Karpas-422 (cell line): ENCODE measurements around the gene PCSK6. TPM values are rescaled to one million over a fixed set of nuclear protein-coding genes. Genes with fewer than 3 reads are reported as not detected.

Experiments used
- DNase-seq: peaks from one replicate; pipeline ENCODE4 v3.0.0-alpha.2; 2015
- H2AFZ ChIP-seq: fragments of 200-600 bp; sonication (generic); 2 replicates; pipeline ENCODE4 v1.6.1; 2014; ENCODE audit warnings: antibody characterized with exemption, low read length, mixed read lengths
- H3K27ac ChIP-seq: fragments of 200-600 bp; sonication (generic); 2 replicates; pipeline ENCODE4 v1.5.1; 2014; ENCODE audit warnings: mild to moderate bottlenecking, low read length, moderate library complexity
- H3K27me3 ChIP-seq: fragments of 200-600 bp; sonication (generic); 2 replicates; pipeline ENCODE4 v1.6.1; 2014; ENCODE audit warnings: low read length, mixed read lengths
- H3K36me3 ChIP-seq: fragments of 200-600 bp; sonication (generic); 2 replicates; pipeline ENCODE4 v1.6.1; 2014; ENCODE audit warnings: low read length, mixed read lengths; ENCODE audit not compliant: insufficient read depth
- H3K4me1 ChIP-seq: fragments of 200-600 bp; sonication (generic); 2 replicates; pipeline ENCODE4 v1.6.1; 2014; ENCODE audit warnings: mild to moderate bottlenecking, low read length, mixed read lengths
- H3K4me2 ChIP-seq: fragments of 200-600 bp; sonication (generic); 2 replicates; pipeline ENCODE4 v1.6.1; 2014; ENCODE audit warnings: low read length, low read depth, mild to moderate bottlenecking; ENCODE audit not compliant: poor library complexity, severe bottlenecking
- H3K4me3 ChIP-seq: fragments of 200-600 bp; sonication (generic); 2 replicates; pipeline ENCODE4 v1.5.1; 2014; ENCODE audit warnings: mild to moderate bottlenecking, antibody characterized with exemption, low read length, mixed read lengths
- H3K79me2 ChIP-seq: fragments of 200-600 bp; sonication (generic); 2 replicates; pipeline ENCODE4 v1.6.1; 2014; ENCODE audit warnings: mild to moderate bottlenecking, low read length, mixed read lengths
- H3K9ac ChIP-seq: fragments of 200-600 bp; sonication (generic); 2 replicates; pipeline ENCODE4 v1.6.0; 2014; ENCODE audit warnings: low read length
- H3K9me2 ChIP-seq: fragments of 200-600 bp; sonication (generic), shearing (Covaris generic); replicated peaks from 2 replicates; pipeline ENCODE4 v1.6.0; 2014; ENCODE audit warnings: mild to moderate bottlenecking, low read length, moderate library complexity; ENCODE audit not compliant: insufficient read depth
- H3K9me3 ChIP-seq: fragments of 300-700, 200-600 bp; sonication (generic); 2 replicates; pipeline ENCODE4 v1.6.1; 2014; ENCODE audit warnings: low read length, mixed read lengths
- H4K20me1 ChIP-seq: fragments of 200-600 bp; sonication (generic); 2 replicates; pipeline ENCODE4 v1.6.1; 2014; ENCODE audit warnings: mild to moderate bottlenecking, antibody characterized with exemption, low read length, low read depth; ENCODE audit not compliant: insufficient read depth
- total RNA-seq: library from RNA; depleted of rRNA; stranded (reverse); fragments of >200 nt; shearing (Covaris generic); gene quantifications from 2 replicates; pipeline ENCODE4 v1.2.3, GENCODE V29; 2014; ENCODE audit warnings: low replicate concordance

PCSK6 gene
- total RNA-seq, 1 experiment from 2014 or later: 0.19 TPM

DNA sequence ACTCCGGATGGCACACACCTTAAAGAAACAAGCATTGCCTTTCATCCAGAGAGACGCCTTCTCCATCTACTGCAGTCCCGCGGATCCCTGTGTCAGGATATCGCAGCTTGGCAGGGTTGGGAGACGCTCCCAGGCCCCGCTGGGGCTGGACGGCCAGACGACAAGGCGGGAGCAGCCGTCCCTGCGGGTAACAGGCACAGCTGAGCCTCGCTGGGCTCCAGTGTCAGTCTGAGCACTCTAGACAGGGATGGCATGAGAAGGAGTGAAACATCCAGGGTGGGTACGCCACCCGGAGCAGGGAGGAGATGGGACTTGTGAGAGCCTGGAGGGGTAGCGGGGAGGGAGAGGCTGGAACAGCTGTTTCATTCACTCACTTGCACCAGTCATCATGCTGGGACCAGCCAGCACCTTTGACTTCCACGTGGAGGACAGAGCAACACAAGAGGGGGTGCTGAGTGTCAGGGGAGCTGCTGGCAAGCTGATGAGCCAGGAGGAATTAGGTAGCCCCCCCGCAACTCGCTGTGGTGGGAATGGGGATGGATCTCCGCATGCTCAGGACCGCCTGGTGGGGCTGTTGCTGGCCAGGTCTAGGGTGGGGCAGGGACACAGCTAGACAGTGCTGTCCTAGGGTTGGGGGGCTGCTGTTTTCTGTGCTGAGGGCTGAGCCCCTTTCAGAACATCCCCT, 162.9 kb downstream of the PCSK6 start:
- Histone ChIP-seq H3K4me2 (no peak overlapping the region), H3K4me3 (no peak overlapping the region), H3K9me3 (no peaks in the 10 kb centered on the region), H3K79me2 (no peaks in the 10 kb centered on the region), H3K27ac (no peak overlapping the region), H3K27me3 (no peaks in the 10 kb centered on the region), H3K4me1 (no peaks in the 10 kb centered on the region), H3K9ac (no peak overlapping the region), H3K36me3 (no peaks in the 10 kb centered on the region), H3K9me2 (no peaks in the 10 kb centered on the region), H2AFZ (no peak overlapping the region), H4K20me1 (no peaks in the 10 kb centered on the region)
- no peak for DNase-seq

DNA sequence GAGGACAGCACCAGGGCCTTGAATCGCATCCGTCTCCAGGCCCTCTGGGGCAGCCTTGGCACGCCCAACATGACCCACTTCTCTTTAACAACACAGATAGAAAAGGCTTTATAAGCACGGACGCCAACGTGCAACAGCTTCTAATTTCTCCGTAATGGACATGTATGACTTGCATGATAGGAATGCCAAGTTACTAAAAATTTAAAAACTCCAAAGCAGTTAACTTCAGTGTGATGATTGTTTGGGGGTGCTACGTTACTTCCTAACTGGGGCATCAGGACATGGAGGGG, 163.5 kb downstream of the PCSK6 start:
- no peak for DNase-seq
- H3K27me3 ChIP-seq: no peaks in the 10 kb centered on the region
- no peak overlapping the region for H2AFZ ChIP-seq

DNA sequence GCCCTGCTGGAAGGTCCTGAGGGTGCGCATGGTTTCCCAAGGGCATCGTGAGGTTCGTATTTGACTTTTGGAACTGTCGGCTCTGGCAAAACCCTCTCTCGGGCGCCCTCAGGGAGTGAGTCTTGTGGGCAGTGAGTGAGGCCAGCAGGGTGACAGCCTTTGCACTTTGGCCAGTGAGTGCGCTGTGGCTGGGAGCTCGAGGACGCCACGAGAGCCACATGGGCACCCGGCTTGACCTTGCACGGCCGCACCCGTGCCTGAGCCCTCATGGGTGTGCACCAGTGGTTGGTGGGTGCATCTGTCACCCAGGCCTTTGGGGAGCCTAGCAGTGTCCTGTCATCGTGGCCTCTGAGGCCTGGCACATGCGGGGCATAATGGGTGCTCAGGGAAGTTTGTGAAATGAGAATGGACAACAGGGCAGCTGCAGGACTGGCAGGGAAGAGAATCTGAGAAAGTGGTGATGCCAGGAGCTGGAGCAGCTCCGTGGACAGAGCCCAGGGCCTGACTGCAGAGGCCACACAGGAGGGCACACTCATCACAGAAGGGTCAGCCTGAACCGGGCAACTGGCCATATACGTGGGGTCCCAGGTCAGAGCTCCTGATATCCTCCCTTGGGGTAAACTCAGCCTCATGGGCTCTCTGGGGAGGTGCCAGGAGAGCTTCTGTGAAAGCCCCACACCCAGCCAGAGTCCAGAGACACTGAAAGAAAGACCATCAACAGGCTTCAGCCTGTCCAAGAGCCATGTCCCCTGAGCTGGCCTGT, 164.1 kb downstream of the PCSK6 start:
- H2AFZ ChIP-seq: no peak overlapping the region
- H3K27ac ChIP-seq: no peak overlapping the region
- DNase-seq: no peak
- no peak overlapping the region for H3K4me2 ChIP-seq
- no peak overlapping the region for H3K4me3 ChIP-seq
- H3K36me3 ChIP-seq: no peaks in the 10 kb centered on the region
- no peaks in the 10 kb centered on the region for H3K4me1 ChIP-seq
- H3K9me3 ChIP-seq: no peaks in the 10 kb centered on the region
- no peaks in the 10 kb centered on the region for H3K9me2 ChIP-seq
- no peaks in the 10 kb centered on the region for H4K20me1 ChIP-seq
- no peaks in the 10 kb centered on the region for H3K79me2 ChIP-seq
- no peak overlapping the region for H3K9ac ChIP-seq
- H3K27me3 ChIP-seq: no peaks in the 10 kb centered on the region

More for the DNA sequence above, 163.5 kb downstream of the PCSK6 start:
- Histone ChIP-seq H3K36me3 (no peaks in the 10 kb centered on the region), H3K27ac (no peak overlapping the region), H3K9me2 (no peaks in the 10 kb centered on the region), H3K79me2 (no peaks in the 10 kb centered on the region), H3K4me3 (no peak overlapping the region), H3K9ac (no peak overlapping the region), H3K4me2 (no peak overlapping the region), H3K4me1 (no peaks in the 10 kb centered on the region), H3K9me3 (no peaks in the 10 kb centered on the region), H4K20me1 (no peaks in the 10 kb centered on the region)

DNA sequence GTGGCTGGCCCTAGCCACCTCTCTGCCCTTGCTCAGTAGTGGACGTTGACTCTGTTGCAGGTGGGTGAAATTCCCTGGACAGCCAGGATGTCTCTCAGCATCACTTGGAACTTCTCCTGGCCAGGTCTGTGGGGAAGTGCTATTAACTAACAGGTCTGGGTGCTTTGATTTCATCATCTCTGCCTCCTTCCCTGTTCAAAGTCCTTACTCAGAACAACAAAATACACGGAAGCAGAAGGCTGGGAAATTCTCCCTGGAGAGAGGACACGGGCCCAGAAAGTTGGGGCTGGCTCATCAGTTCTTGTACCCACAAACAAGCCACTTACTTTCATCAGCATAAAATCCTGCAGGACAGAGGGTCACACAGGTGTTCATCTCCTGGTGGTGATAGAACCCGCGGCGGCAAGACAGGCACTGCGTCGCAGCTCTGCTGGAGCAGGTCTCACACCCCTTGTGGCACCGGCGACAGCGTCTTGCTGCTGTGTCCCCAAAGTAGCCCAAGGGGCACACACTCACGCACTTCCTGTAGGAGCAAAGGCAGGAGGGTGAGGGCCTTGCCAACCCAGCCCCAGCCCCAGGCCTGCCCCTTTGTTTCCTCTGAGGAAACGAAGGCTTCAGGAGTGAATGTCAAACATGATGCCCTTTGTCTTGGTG, 164.9 kb downstream of the PCSK6 start:
- Histone ChIP-seq H3K4me3 (no peak overlapping the region), H3K36me3 (no peaks in the 10 kb centered on the region), H3K9me2 (no peaks in the 10 kb centered on the region), H3K9ac (no peak overlapping the region), H3K79me2 (no peaks in the 10 kb centered on the region), H4K20me1 (no peaks in the 10 kb centered on the region), H3K9me3 (no peaks in the 10 kb centered on the region), H3K27me3 (no peaks in the 10 kb centered on the region), H3K4me1 (no peaks in the 10 kb centered on the region), H3K4me2 (no peak overlapping the region), H2AFZ (no peak overlapping the region), H3K27ac (no peak overlapping the region)
- DNase-seq: no peak

DNA sequence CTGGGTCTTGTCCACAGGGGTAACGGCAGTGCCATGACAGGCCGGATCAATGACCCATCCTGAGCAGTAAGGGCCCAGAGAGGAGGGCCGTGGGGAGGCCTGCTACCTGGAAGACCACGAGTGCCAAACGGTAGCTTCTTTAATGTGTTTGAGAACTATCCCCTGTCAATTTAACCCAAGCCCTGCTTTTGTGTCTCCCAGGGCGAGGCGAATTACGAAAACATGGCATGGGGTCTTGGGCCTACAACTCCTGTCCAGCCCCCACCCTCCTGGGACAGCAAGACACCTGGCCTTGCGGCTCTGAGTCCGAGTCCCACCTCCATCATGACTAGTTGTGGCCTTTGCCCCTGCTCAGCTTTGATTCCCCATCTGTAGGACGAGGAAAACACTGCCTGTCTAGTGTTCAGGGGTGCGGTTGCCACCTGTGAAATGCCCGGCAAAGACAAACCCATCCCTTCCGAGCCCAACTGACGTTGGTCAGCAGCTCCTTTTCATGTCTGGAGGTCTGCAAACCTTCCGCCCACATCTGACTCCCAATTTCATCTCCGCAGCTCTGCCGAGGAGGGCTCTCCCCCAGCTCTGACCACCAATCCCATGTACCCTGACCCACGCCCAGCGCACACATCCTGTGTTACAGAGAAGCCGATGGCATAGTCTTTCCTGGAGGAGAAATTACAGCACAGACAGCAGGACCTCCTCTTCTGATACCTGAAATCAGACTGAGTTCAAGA, 165.5 kb downstream of the PCSK6 start:
- Histone ChIP-seq H3K27me3 (no peaks in the 10 kb centered on the region), H3K9me2 (no peaks in the 10 kb centered on the region), H2AFZ (no peak overlapping the region), H3K79me2 (no peaks in the 10 kb centered on the region), H3K36me3 (no peaks in the 10 kb centered on the region), H3K4me1 (no peaks in the 10 kb centered on the region), H3K9ac (no peak overlapping the region), H4K20me1 (no peaks in the 10 kb centered on the region), H3K9me3 (no peaks in the 10 kb centered on the region), H3K4me3 (no peak overlapping the region), H3K4me2 (no peak overlapping the region), H3K27ac (no peak overlapping the region)
- DNase-seq: no peak

DNA sequence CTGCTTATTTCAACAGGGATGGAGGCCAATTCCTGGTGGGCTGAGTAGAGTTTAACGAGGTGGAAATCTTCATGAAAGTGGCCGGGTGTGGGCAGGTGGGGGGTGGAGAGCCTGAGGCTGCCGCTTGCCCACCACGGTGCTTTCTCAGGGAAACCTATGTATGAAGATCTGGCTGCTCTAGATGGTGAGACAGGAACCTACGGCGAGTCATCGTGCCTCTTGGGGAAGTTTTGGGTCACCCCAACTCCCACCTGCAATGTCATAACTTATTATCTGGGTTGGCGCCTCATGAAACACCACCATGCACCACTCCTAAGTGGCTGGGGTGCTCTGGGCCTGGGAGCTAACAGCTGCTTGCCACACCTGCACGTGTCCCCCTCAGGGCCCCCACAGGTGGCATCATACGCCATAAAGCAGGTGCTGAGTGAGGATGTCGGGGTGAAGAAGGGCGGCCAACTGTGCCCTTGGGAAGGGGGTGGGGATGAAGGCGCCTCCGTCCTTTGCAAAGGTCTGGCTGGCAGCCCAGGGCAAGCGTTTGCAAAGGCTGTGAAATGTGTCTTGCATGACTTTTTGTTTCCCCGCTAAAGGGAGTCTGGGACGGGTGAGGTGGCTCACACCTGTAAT, 166.5 kb downstream of the PCSK6 start:
- Histone ChIP-seq H3K9me2 (no peaks in the 10 kb centered on the region), H3K4me2 (no peak overlapping the region), H3K27me3 (no peaks in the 10 kb centered on the region), H3K9me3 (no peaks in the 10 kb centered on the region), H3K4me3 (no peak overlapping the region), H3K27ac (no peak overlapping the region), H2AFZ (no peak overlapping the region), H3K79me2 (no peaks in the 10 kb centered on the region), H3K9ac (no peak overlapping the region), H4K20me1 (no peaks in the 10 kb centered on the region), H3K36me3 (no peaks in the 10 kb centered on the region), H3K4me1 (no peaks in the 10 kb centered on the region)
- no peak for DNase-seq

DNA sequence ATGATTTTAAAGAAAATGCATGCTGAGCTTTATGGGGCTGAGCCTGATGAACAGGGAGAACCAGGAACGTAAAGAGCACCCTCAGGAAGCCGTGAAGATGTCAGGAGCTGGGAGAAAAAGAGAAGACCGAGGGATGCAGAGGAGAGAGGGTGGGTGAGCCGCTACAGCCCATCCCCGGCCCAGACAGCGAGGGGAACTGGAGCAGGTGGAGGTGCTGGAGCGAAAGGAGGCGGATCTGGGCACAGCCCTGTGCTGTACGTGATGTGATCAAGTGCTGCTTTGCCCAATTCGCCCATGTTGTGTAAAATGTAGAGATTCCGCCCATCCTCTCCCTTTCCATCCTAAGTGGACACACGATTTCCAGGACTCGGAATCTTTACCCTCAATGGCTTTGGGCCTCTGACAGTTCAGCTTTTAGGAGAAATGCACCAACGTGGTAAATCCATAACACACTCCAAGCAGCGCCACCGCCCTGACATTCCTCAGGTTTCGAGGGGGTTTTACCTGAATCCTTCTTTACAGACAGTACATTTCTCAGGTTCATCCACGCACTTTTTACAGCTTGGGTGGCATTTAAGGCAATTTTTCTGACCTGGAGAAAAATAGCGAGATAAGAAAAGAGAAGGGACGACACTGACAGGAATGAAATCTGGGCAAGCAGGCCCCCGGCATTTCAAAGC, 167.4 kb downstream of the PCSK6 start:
- Histone ChIP-seq H3K79me2 (no peaks in the 10 kb centered on the region), H3K4me1 (no peaks in the 10 kb centered on the region), H3K27ac (no peak overlapping the region), H3K9me3 (no peaks in the 10 kb centered on the region), H3K4me3 (no peak overlapping the region), H3K4me2 (no peak overlapping the region), H3K27me3 (no peaks in the 10 kb centered on the region), H4K20me1 (no peaks in the 10 kb centered on the region), H3K9ac (no peak overlapping the region), H3K9me2 (no peaks in the 10 kb centered on the region), H3K36me3 (no peaks in the 10 kb centered on the region), H2AFZ (no peak overlapping the region)
- DNase-seq: no peak
